DND-41 (cell line): ENCODE results near the gene TRPC3.

Source experiments
- EZH2 ChIP-seq: IDR thresholded peaks from 3 replicates; pipeline ENCODE4 v1.6.1; 2012; ENCODE audit warnings: borderline replicate concordance, low read depth, mild to moderate bottlenecking, moderate library complexity, low read length, inconsistent platforms; ENCODE audit not compliant: severe bottlenecking
- TF ChIP-seq, protein P1 (sequence below): IDR thresholded peaks from 2 replicates; pipeline ENCODE4 v1.5.1; 2012; ENCODE audit warnings: borderline replicate concordance, low read length, moderate library complexity, mild to moderate bottlenecking; ENCODE audit not compliant: poor library complexity, severe bottlenecking; ENCODE audit errors: extremely low read depth

GRCh38 chr4:121885115-121885514 is 66.7 kb downstream of the TRPC3 start:
- TF ChIP-seq, protein P1, sequence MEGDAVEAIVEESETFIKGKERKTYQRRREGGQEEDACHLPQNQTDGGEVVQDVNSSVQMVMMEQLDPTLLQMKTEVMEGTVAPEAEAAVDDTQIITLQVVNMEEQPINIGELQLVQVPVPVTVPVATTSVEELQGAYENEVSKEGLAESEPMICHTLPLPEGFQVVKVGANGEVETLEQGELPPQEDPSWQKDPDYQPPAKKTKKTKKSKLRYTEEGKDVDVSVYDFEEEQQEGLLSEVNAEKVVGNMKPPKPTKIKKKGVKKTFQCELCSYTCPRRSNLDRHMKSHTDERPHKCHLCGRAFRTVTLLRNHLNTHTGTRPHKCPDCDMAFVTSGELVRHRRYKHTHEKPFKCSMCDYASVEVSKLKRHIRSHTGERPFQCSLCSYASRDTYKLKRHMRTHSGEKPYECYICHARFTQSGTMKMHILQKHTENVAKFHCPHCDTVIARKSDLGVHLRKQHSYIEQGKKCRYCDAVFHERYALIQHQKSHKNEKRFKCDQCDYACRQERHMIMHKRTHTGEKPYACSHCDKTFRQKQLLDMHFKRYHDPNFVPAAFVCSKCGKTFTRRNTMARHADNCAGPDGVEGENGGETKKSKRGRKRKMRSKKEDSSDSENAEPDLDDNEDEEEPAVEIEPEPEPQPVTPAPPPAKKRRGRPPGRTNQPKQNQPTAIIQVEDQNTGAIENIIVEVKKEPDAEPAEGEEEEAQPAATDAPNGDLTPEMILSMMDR: no peak
- no peak for TF ChIP-seq EZH2
